ENCODE results near the gene SIPA1L3. TPM values are rescaled to one million over a fixed set of nuclear protein-coding genes. Genes with fewer than 3 reads are reported as not detected.

Gene SIPA1L3
- total RNA-seq, 1 experiment from 2014 or later = 19.9 TPM

GRCh38 chr19:37874784-37875183 is 32.2 kb upstream of the SIPA1L3 start:
- intact Hi-C loops (cut with micrococcal nuclease; ENCODE audit: unreplicated experiment) = no loop called here
- no peaks in the 10 kb centered on the region for H3K36me3 ChIP-seq (ENCODE audit: insufficient read depth, low read length, poor library complexity, severe bottlenecking)
- H3K27ac ChIP-seq (ENCODE audit: low read depth, low read length, poor library complexity, severe bottlenecking) = no peak overlapping the region
- no peak for TF ChIP-seq CTCF (conservative IDR thresholded peaks at IDR 0.05; ENCODE audit: low read depth, low read length)
- TF ChIP-seq EZH2 (IDR thresholded peaks at IDR 0.05; ENCODE audit: borderline replicate concordance, low read depth, low read length, poor library complexity, severe bottlenecking) = no peak
- POLR2A ChIA-PET (ENCODE audit: low non-redundant PET) = no interaction called here
- no peak for DNase-seq (ENCODE audit: low spot score)
- no peaks in the 10 kb centered on the region for H3K9me3 ChIP-seq (ENCODE audit: low read depth, low read length, poor library complexity, severe bottlenecking)
- no peaks in the 10 kb centered on the region for H3K27me3 ChIP-seq (replicated peaks; ENCODE audit: insufficient read depth, low read depth, low read length, poor library complexity)
- no peak overlapping the region for H3K4me3 ChIP-seq (ENCODE audit: low read depth, low read length, poor library complexity, severe bottlenecking)
- CTCF ChIA-PET = no interaction called here
- no peaks in the 10 kb centered on the region for H3K4me1 ChIP-seq (ENCODE audit: insufficient read depth, low read length, poor library complexity, severe bottlenecking)
- BruUV-seq (replicated peaks) = no TSS peak

GRCh38 chr19:37876032-37876431 is 31.0 kb upstream of the SIPA1L3 start:
- no TSS peak for BruUV-seq (replicated peaks)
- no peak overlapping the region for H3K4me3 ChIP-seq (ENCODE audit: low read depth, low read length, poor library complexity, severe bottlenecking)
- CTCF ChIA-PET = no interaction called here

GRCh38 chr19:37877147-37877546 is 29.9 kb upstream of the SIPA1L3 start:
- intact Hi-C loops (cut with micrococcal nuclease; ENCODE audit: unreplicated experiment) = no loop called here
- H3K9me3 ChIP-seq (ENCODE audit: low read depth, low read length, poor library complexity, severe bottlenecking) = peaks cover 6% of the 10 kb centered on the region
- H3K4me3 ChIP-seq (ENCODE audit: low read depth, low read length, poor library complexity, severe bottlenecking) = no peak overlapping the region
- BruUV-seq (replicated peaks) = no TSS peak
- no peak overlapping the region for H3K27ac ChIP-seq (ENCODE audit: low read depth, low read length, poor library complexity, severe bottlenecking)
- no peak for DNase-seq (ENCODE audit: low spot score)
- H3K4me1 ChIP-seq (ENCODE audit: insufficient read depth, low read length, poor library complexity, severe bottlenecking) = no peaks in the 10 kb centered on the region
- POLR2A ChIA-PET (ENCODE audit: low non-redundant PET) = interaction anchor here (0.7 kb wide), 1 partner anchor 532 kb away, joined by 3 read pairs; no protein-coding TSS in a partner anchor
- no peaks in the 10 kb centered on the region for H3K36me3 ChIP-seq (ENCODE audit: insufficient read depth, low read length, poor library complexity, severe bottlenecking)
- no peak for TF ChIP-seq EZH2 (IDR thresholded peaks at IDR 0.05; ENCODE audit: borderline replicate concordance, low read depth, low read length, poor library complexity, severe bottlenecking)
- no peak for TF ChIP-seq CTCF (conservative IDR thresholded peaks at IDR 0.05; ENCODE audit: low read depth, low read length)
- CTCF ChIA-PET = no interaction called here
- H3K27me3 ChIP-seq (replicated peaks; ENCODE audit: insufficient read depth, low read depth, low read length, poor library complexity) = no peaks in the 10 kb centered on the region

More at GRCh38 chr19:37876032-37876431, 31.0 kb upstream of the SIPA1L3 start:
- intact Hi-C loops (cut with micrococcal nuclease; ENCODE audit: unreplicated experiment) = no loop called here
- no peak for TF ChIP-seq EZH2 (IDR thresholded peaks at IDR 0.05; ENCODE audit: borderline replicate concordance, low read depth, low read length, poor library complexity, severe bottlenecking)
- no peaks in the 10 kb centered on the region for H3K9me3 ChIP-seq (ENCODE audit: low read depth, low read length, poor library complexity, severe bottlenecking)
- POLR2A ChIA-PET (ENCODE audit: low non-redundant PET) = no interaction called here
- H3K36me3 ChIP-seq (ENCODE audit: insufficient read depth, low read length, poor library complexity, severe bottlenecking) = no peaks in the 10 kb centered on the region
- H3K4me1 ChIP-seq (ENCODE audit: insufficient read depth, low read length, poor library complexity, severe bottlenecking) = no peaks in the 10 kb centered on the region
- H3K27ac ChIP-seq (ENCODE audit: low read depth, low read length, poor library complexity, severe bottlenecking) = no peak overlapping the region
- no peak for DNase-seq (ENCODE audit: low spot score)
- no peaks in the 10 kb centered on the region for H3K27me3 ChIP-seq (replicated peaks; ENCODE audit: insufficient read depth, low read depth, low read length, poor library complexity)

GRCh38 chr19:37885392-37885791 is 21.6 kb upstream of the SIPA1L3 start:
- no peaks in the 10 kb centered on the region for H3K36me3 ChIP-seq (ENCODE audit: insufficient read depth, low read length, poor library complexity, severe bottlenecking)
- POLR2A ChIA-PET (ENCODE audit: low non-redundant PET) = no interaction called here
- no peak for DNase-seq (ENCODE audit: low spot score)
- H3K4me3 ChIP-seq (ENCODE audit: low read depth, low read length, poor library complexity, severe bottlenecking) = no peak overlapping the region
- no peak for TF ChIP-seq EZH2 (IDR thresholded peaks at IDR 0.05; ENCODE audit: borderline replicate concordance, low read depth, low read length, poor library complexity, severe bottlenecking)
- TF ChIP-seq CTCF (conservative IDR thresholded peaks at IDR 0.05; ENCODE audit: low read depth, low read length) = no peak
- H3K27me3 ChIP-seq (replicated peaks; ENCODE audit: insufficient read depth, low read depth, low read length, poor library complexity) = peaks cover 12% of the 10 kb centered on the region
- H3K9me3 ChIP-seq (ENCODE audit: low read depth, low read length, poor library complexity, severe bottlenecking) = peaks cover 6% of the 10 kb centered on the region
- CTCF ChIA-PET = no interaction called here
- no peaks in the 10 kb centered on the region for H3K4me1 ChIP-seq (ENCODE audit: insufficient read depth, low read length, poor library complexity, severe bottlenecking)
- BruUV-seq (replicated peaks) = no TSS peak
- H3K27ac ChIP-seq (ENCODE audit: low read depth, low read length, poor library complexity, severe bottlenecking) = no peak overlapping the region
- intact Hi-C loops (cut with micrococcal nuclease; ENCODE audit: unreplicated experiment) = no loop called here

All from A673 (cell line).